MCF 10A (cell line): Measurements from ENCODE around the gene ASTL. TPM values are rescaled to one million over a fixed set of nuclear protein-coding genes. Genes with fewer than 3 reads are reported as not detected.

Experiments used
- BruUV-seq: library from RNA; stranded (reverse); fragments of 400-500 nt; replicated peaks from 2 replicates; lab custom pipeline; 2021; lab: Mats Ljungman, UMichigan
- CTCF ChIA-PET: fragments of 300-600 bp; sonication (Branson Sonifier 250); formaldehyde crosslinking; extraction: SDS; loops from one replicate; lab custom pipeline; 2021; ENCODE audit warnings: antibody characterized with exemption, inconsistent platforms; lab: Yijun Ruan, JAX
- POLR2A ChIA-PET: fragments of 300-600, 350-650 bp; sonication (Branson Sonifier 250); formaldehyde crosslinking; extraction: SDS; loops from one replicate; lab custom pipeline; 2020; ENCODE audit warnings: antibody characterized with exemption, inconsistent platforms; lab: Yijun Ruan, JAX
- DNase-seq: peaks from one replicate; pipeline ENCODE4 v3.0.0-alpha.2; 2018; ENCODE audit not compliant: unreplicated experiment
- H3K27ac Mint-ChIP-seq: one replicate; pipeline ENCODE4 v1.8.0; 2022; ENCODE audit warnings: mild to moderate bottlenecking, low read depth, mixed read lengths; ENCODE audit not compliant: unreplicated experiment
- H3K27me3 Mint-ChIP-seq: one replicate; pipeline ENCODE4 v1.8.0; 2022; ENCODE audit warnings: mixed read lengths; ENCODE audit not compliant: insufficient read depth, unreplicated experiment
- H3K36me3 Mint-ChIP-seq: one replicate; pipeline ENCODE4 v1.8.0; 2022; ENCODE audit warnings: mild to moderate bottlenecking, moderate library complexity, mixed read lengths; ENCODE audit not compliant: insufficient read depth, unreplicated experiment
- H3K4me1 Mint-ChIP-seq: one replicate; pipeline ENCODE4 v1.8.0; 2022; ENCODE audit warnings: mixed read lengths; ENCODE audit not compliant: insufficient read depth, unreplicated experiment
- H3K4me3 Mint-ChIP-seq: one replicate; pipeline ENCODE4 v1.8.0; 2022; ENCODE audit warnings: mild to moderate bottlenecking, moderate library complexity, mixed read lengths; ENCODE audit not compliant: unreplicated experiment
- H3K9me3 Mint-ChIP-seq: one replicate; pipeline ENCODE4 v1.8.0; 2022; ENCODE audit warnings: mixed read lengths; ENCODE audit not compliant: unreplicated experiment
- CTCF ChIP-seq: fragments of 200-600 bp; IDR thresholded peaks from one replicate; pipeline ENCODE4 v1.8.0; 2022; ENCODE audit warnings: antibody characterized with exemption, mild to moderate bottlenecking; ENCODE audit not compliant: unreplicated experiment
- intact Hi-C: fragments of 100-400 bp; cut with micrococcal nuclease; formaldehyde crosslinking; loops from 2 replicates; pipeline ENCODE4 v1.14.1; 2022
- total RNA-seq: library from RNA; stranded (reverse); gene quantifications from 2 replicates; pipeline ENCODE4 v1.2.3, GENCODE V29; 2022

Gene ASTL
- total RNA-seq, 1 experiment from 2014 or later: not detected

DNA sequence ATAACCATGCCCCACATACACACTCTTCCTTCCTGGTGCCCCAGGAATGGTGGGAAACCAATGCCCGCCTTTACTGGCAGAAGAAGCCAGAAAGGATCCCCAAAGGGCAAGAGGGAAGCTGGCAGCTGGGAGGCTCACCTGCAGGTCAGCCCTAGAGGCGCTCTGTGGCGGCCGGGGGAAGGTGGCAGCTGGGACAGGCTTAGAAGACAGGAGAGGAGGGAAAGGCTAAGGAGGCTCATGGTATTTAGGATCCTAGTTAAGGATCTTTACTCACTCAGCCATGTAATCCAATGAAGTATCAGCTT lies 45.8 kb downstream of the ASTL start:
- CTCF ChIA-PET: interaction anchor here (0.7 to 1.8 kb wide), 4 partner anchors 24 to 857 kb away, joined by 3 to 4 read pairs (median 4); partner anchors contain the start of gene ADRA2B

DNA sequence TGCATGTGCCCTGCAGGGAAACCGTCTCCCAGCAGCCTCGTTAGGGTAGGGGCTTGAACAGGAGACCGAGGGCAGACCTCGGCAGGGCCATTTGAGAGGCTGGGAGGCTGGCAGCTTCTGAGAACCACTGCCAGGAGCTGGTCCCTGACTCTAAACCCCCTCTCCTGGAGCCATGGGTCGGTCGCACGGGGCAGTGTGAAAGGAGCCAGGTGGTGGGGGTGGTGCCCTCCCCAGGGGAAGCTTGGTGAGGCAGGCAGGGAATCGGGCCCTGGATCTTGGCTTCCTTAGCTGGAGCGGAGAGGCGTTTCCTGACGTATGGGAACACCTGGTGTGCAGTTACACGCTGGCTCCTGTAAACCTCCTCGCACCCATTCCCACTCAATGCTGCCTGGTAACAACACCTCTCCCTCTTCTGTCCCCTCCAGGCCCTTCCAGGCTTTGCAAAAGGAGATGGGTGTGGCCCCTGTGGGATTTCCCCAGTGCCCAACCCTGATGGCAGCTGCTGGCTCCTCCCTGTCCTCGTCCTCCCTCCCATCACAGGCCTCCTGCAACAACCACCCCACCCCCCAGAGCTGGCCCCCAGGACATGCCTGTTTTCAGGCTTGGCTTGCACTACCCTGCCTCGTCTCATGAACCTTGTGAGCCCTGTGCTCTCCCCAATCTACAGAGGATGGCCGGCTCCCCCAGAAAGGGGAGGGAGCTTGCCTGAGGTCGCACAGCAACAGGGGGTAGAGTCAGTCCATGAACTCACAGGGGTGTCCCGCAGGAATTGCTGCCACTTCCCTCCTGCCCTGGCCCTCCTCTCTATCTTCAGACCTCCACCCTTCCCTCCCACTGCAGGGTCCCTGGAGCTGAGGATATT lies 46.4 kb downstream of the ASTL start:
- CTCF ChIA-PET: interaction anchor here (0.7 to 1.8 kb wide), 4 partner anchors 25 to 857 kb away, joined by 3 to 4 read pairs (median 4); partner anchors contain the start of gene ADRA2B
- DNase-seq: no peak

More for the DNA sequence above, 45.8 kb downstream of the ASTL start:
- H3K9me3 Mint-ChIP-seq: no peaks in the 10 kb centered on the region
- no peaks in the 10 kb centered on the region for H3K36me3 Mint-ChIP-seq
- POLR2A ChIA-PET: interaction anchor here (0.6 kb wide), 1 partner anchor 29 kb away, joined by 4 read pairs; no protein-coding TSS in a partner anchor
- BruUV-seq: no TSS peak
- H3K4me1 Mint-ChIP-seq: peaks cover 9% of the 10 kb centered on the region
- no peak for TF ChIP-seq CTCF
- no peak for DNase-seq
- no peak overlapping the region for H3K4me3 Mint-ChIP-seq
- H3K27me3 Mint-ChIP-seq: no peaks in the 10 kb centered on the region
- intact Hi-C loops: no loop called here
- H3K27ac Mint-ChIP-seq: no peak overlapping the region

GRCh38 chr2:96091141-96091710 lies 47.1 kb downstream of the ASTL start:
- Mint-ChIP-seq H3K4me3 (no peak overlapping the region), H3K9me3 (no peaks in the 10 kb centered on the region), H3K27me3 (no peaks in the 10 kb centered on the region), H3K4me1 (peaks cover 9% of the 10 kb centered on the region), H3K27ac (no peak overlapping the region), H3K36me3 (no peaks in the 10 kb centered on the region)
- intact Hi-C loops: no loop called here
- CTCF ChIA-PET: no interaction called here
- POLR2A ChIA-PET: no interaction called here
- BruUV-seq: no TSS peak
- no peak for TF ChIP-seq CTCF
- DNase-seq: no peak

More for the DNA sequence above, 46.4 kb downstream of the ASTL start:
- no peak for TF ChIP-seq CTCF
- intact Hi-C loops: no loop called here
- no TSS peak for BruUV-seq
- Mint-ChIP-seq H3K27ac (no peak overlapping the region), H3K4me3 (no peak overlapping the region), H3K27me3 (no peaks in the 10 kb centered on the region), H3K36me3 (no peaks in the 10 kb centered on the region), H3K4me1 (peaks cover 9% of the 10 kb centered on the region), H3K9me3 (no peaks in the 10 kb centered on the region)
- POLR2A ChIA-PET: interaction anchor here (0.6 kb wide), 1 partner anchor 30 kb away, joined by 4 read pairs; no protein-coding TSS in a partner anchor
